ENCODE measurements around the gene TMEM163. TPM values are rescaled to one million over a fixed set of nuclear protein-coding genes. Genes with fewer than 3 reads are reported as not detected.

Gene TMEM163
- total and polyA plus RNA-seq, 2 of the 13 experiments (the other 11 are each of a cell fraction or from before 2014, with no cell fraction given), result 0.05 TPM; not detected in 1

GRCh38 chr2:134462275-134462674, 256.5 kb downstream of the TMEM163 start:
- Histone ChIP-seq H3K27ac (ENCODE audit: extremely low read length, insufficient read depth, low read length) (no peak overlapping the region), H3K27me3 (ENCODE audit: control insufficient read depth in 1 of 2, insufficient read depth in 2 of 2, low read length in 2 of 2) (peaks cover 3 to 4% of the 10 kb centered on the region in 2 experiments; a peak in 4 of 5 replicates), H3K4me3 (replicated peaks in 1 of 3; ENCODE audit: insufficient read depth in 1 of 3, low read depth in 2 of 3, low read length in 3 of 3) (no peak overlapping the region), H3K4me2 (ENCODE audit: low read depth, low read length) (no peak overlapping the region), H3K9me3 (ENCODE audit: low read length) (no peaks in the 10 kb centered on the region), H3K36me3 (replicated peaks in 1 of 2; ENCODE audit: control insufficient read depth in 1 of 2, insufficient read depth in 2 of 2, low read length in 2 of 2) (no peaks in the 10 kb centered on the region), H3K9ac (ENCODE audit: insufficient read depth, low read depth, low read length) (no peak overlapping the region), H3K79me2 (ENCODE audit: insufficient read depth, low read length) (no peaks in the 10 kb centered on the region), H3K4me1 (ENCODE audit: insufficient read depth, low read length) (peaks cover 37% of the 10 kb centered on the region), H2AFZ (ENCODE audit: low read length) (no peak overlapping the region), H4K20me1 (ENCODE audit: insufficient read depth, low read length) (no peaks in the 10 kb centered on the region)
- POLR2A ChIA-PET, result no interaction called here
- TF ChIP-seq MIER2 (CRISPR knock-in tag; IDR thresholded peaks at IDR 0.05) (no peak), ZNF253 (CRISPR knock-in tag; IDR thresholded peaks at IDR 0.05; ENCODE audit: borderline replicate concordance) (no peak), JARID2 (CRISPR knock-in tag; IDR thresholded peaks at IDR 0.05; ENCODE audit: insufficient replicate concordance) (no peak), ZSCAN21 (CRISPR knock-in tag; IDR thresholded peaks at IDR 0.05; ENCODE audit: borderline replicate concordance) (no peak), MYNN (CRISPR knock-in tag; IDR thresholded peaks at IDR 0.05; ENCODE audit: low read depth) (no peak), ZNF180 (CRISPR knock-in tag; IDR thresholded peaks at IDR 0.05; ENCODE audit: borderline replicate concordance, low read depth) (no peak), ZNF768 (CRISPR knock-in tag; IDR thresholded peaks at IDR 0.05) (no peak), SPEN (CRISPR knock-in tag; IDR thresholded peaks at IDR 0.05; ENCODE audit: low read depth) (no peak), HIC2 (CRISPR knock-in tag; IDR thresholded peaks at IDR 0.05; ENCODE audit: low read depth) (no peak), ZNF451 (CRISPR knock-in tag; IDR thresholded peaks at IDR 0.05) (no peak), ZKSCAN5 (CRISPR knock-in tag; IDR thresholded peaks at IDR 0.05) (no peak), ZBTB33 (CRISPR knock-in tag; IDR thresholded peaks at IDR 0.05) (no peak)
- WGBS (ENCODE audit: low lambda C conversion rate), result 76% methylated on average over 6 of the region's 6 CpGs
- CTCF ChIA-PET (ENCODE audit: low intra/inter-chr PET ratio, low total read pairs), result no interaction called here
- DNase-seq (ENCODE audit: low spot score), result no peak
- intact Hi-C loops (cut with micrococcal nuclease; ENCODE audit: unreplicated experiment), result loop anchor here (10.0 kb wide), 1 partner anchor 243 kb away; no protein-coding TSS in a partner anchor
- no TSS peak for BruUV-seq (replicated peaks)
- no peak for ATAC-seq
- in situ Hi-C loops (cut with HindIII; ENCODE audit: extremely low pct_ligation_motif_present, low pct_unique_long_range_greater_than_20kb), result loop anchor here (5.0 kb wide), 2 partner anchors 320 to 435 kb away; no protein-coding TSS in a partner anchor
- FAIRE-seq, result no peak

Data from HepG2 (cell line).